H1 (cell line): Measurements from ENCODE around the gene KCNK2. TPM values are rescaled to one million over a fixed set of nuclear protein-coding genes. Genes with fewer than 3 reads are reported as not detected.

ENCODE experiments used
- CTCF ChIA-PET: fragments of 300-600 bp; sonication (Branson Sonifier 250); formaldehyde crosslinking; loops from one replicate; lab custom pipeline; 2021; ENCODE audit not compliant: partially characterized antibody; lab: Charles Lee
- POLR2A ChIA-PET: fragments of 300-600 bp; sonication (Branson Sonifier 250); formaldehyde crosslinking; loops from one replicate; lab custom pipeline; 2021; ENCODE audit warnings: inconsistent platforms; ENCODE audit not compliant: partially characterized antibody; lab: Charles Lee
- DNase-seq, 2 experiments: peaks; one replicate each; pipeline versions ENCODE4 v3.0.0 to v3.0.0-alpha.2; 2010 to 2022; ENCODE audit warnings: low spot score in 2 of 2, low read depth in 1 of 2, mixed read lengths in 1 of 2
- FAIRE-seq: peaks from 2 replicates; lab custom pipeline; 2011; peaks lifted over from hg19 to GRCh38; lab: Jason Lieb, UNC
- H2AFZ ChIP-seq: 2 replicates; pipeline ENCODE4 v1.8.1; 2012; ENCODE audit warnings: low read length, inconsistent platforms
- H2AK5ac ChIP-seq: 2 replicates; pipeline ENCODE4 v1.6.1; 2013; ENCODE audit warnings: low read depth, low read length
- H2BK120ac ChIP-seq: replicated peaks from 2 replicates; pipeline ENCODE3; 2013; ENCODE audit warnings: low read depth, low read length, inconsistent platforms
- H2BK12ac ChIP-seq: 2 replicates; pipeline ENCODE4 v1.6.1; 2013; ENCODE audit warnings: low read depth, low read length
- H2BK15ac ChIP-seq: 2 replicates; pipeline ENCODE4 v1.6.1; 2013; ENCODE audit warnings: low read length
- H2BK20ac ChIP-seq: 2 replicates; pipeline ENCODE4 v1.6.1; 2013; ENCODE audit warnings: low read length
- H2BK5ac ChIP-seq: 2 replicates; pipeline ENCODE4 v1.6.1; 2013; ENCODE audit warnings: low read depth, low read length
- H3K14ac ChIP-seq: 2 replicates; pipeline ENCODE4 v1.6.1; 2013; ENCODE audit warnings: inconsistent platforms; ENCODE audit not compliant: insufficient read length
- H3K18ac ChIP-seq: 2 replicates; pipeline ENCODE4 v1.6.1; 2013; ENCODE audit warnings: low read length; ENCODE audit errors: extremely low read depth
- H3K23ac ChIP-seq: 2 replicates; pipeline ENCODE4 v1.6.1; 2013; ENCODE audit warnings: inconsistent platforms; ENCODE audit not compliant: insufficient read length
- H3K23me2 ChIP-seq: 2 replicates; pipeline ENCODE4 v1.6.1; 2013; ENCODE audit warnings: low read depth, low read length
- H3K27ac ChIP-seq: 2 replicates; pipeline ENCODE4 v1.6.1; 2011; ENCODE audit warnings: low read depth, low read length, inconsistent platforms
- H3K27me3 ChIP-seq, 4 experiments: replicated peaks in 1 of 4; 1 replicate in 1 of 4; 2 replicates in 3 of 4; pipeline versions ENCODE4 v1.6.1 to v1.8.1; 2011 to 2013; ENCODE audit warnings: low read length in 3 of 4, mild to moderate bottlenecking in 3 of 4, inconsistent platforms in 2 of 4, mixed read lengths in 2 of 4, moderate library complexity in 1 of 4; ENCODE audit not compliant: control insufficient read depth in 3 of 4, insufficient read depth in 3 of 4; ENCODE audit errors: extremely low read depth in 1 of 4
- H3K36me3 ChIP-seq, 4 experiments: 2 replicates each; pipeline versions ENCODE4 v1.6.1 to v1.8.1; 2011 to 2013; ENCODE audit warnings: mild to moderate bottlenecking in 4 of 4, low read length in 3 of 4, moderate library complexity in 2 of 4, control low read depth in 1 of 4, inconsistent platforms in 1 of 4; ENCODE audit not compliant: insufficient read depth in 4 of 4, control insufficient read depth in 2 of 4
- H3K4ac ChIP-seq: replicated peaks from 2 replicates; pipeline ENCODE3; 2013; ENCODE audit warnings: low read length, low read depth, mixed read lengths, inconsistent platforms; ENCODE audit not compliant: insufficient read length
- H3K4me1 ChIP-seq, 4 experiments: replicated peaks in 1 of 4; 1 replicate in 1 of 4; 2 replicates in 3 of 4; pipeline versions ENCODE4 v1.6.1 to v1.8.1; 2011 to 2013; ENCODE audit warnings: low read length in 3 of 4, inconsistent platforms in 2 of 4, mixed read lengths in 1 of 4; ENCODE audit not compliant: insufficient read depth in 4 of 4, control insufficient read depth in 3 of 4
- H3K4me2 ChIP-seq, 2 experiments: 2 replicates each; pipeline versions ENCODE4 v1.6.1 to v1.8.1; 2011 to 2013; ENCODE audit warnings: low read depth in 2 of 2, low read length in 2 of 2, control low read depth in 1 of 2, inconsistent platforms in 1 of 2, mild to moderate bottlenecking in 1 of 2; ENCODE audit not compliant: insufficient read depth in 1 of 2
- H3K4me3 ChIP-seq, 4 experiments: fragments of 200-600, 300-600 bp in 1 of 4; sonication (generic), shearing (Covaris generic), sonication (Bioruptor Twin) in 1 of 4; 2 replicates each; pipeline versions ENCODE4 v1.5.1 to v1.8.1; 2011 to 2016; ENCODE audit warnings: low read length in 4 of 4, low read depth in 3 of 4, control low read depth in 2 of 4, inconsistent platforms in 2 of 4, mild to moderate bottlenecking in 2 of 4, mixed read lengths in 1 of 4, moderate library complexity in 1 of 4; ENCODE audit not compliant: insufficient read depth in 2 of 4; ENCODE audit errors: extremely low read depth in 1 of 4
- H3K56ac ChIP-seq: replicated peaks from 2 replicates; pipeline ENCODE3; 2013; ENCODE audit warnings: low read depth, mild to moderate bottlenecking, mixed read lengths, low read length, inconsistent platforms; ENCODE audit not compliant: insufficient read length
- H3K79me1 ChIP-seq: 2 replicates; pipeline ENCODE4 v1.6.1; 2013; ENCODE audit warnings: low read depth, low read length, control low read depth
- H3K79me2 ChIP-seq, 2 experiments: 2 replicates each; pipeline versions ENCODE4 v1.6.1 to v1.8.1; 2012 to 2013; ENCODE audit warnings: low read length in 2 of 2, mild to moderate bottlenecking in 2 of 2, inconsistent platforms in 1 of 2; ENCODE audit not compliant: insufficient read depth in 2 of 2, control insufficient read depth in 1 of 2
- H3K9ac ChIP-seq, 4 experiments: replicated peaks in 1 of 4; 1 replicate in 1 of 4; 2 replicates in 3 of 4; pipeline versions ENCODE4 v1.6.1 to v1.8.1; 2011 to 2013; ENCODE audit warnings: low read depth in 3 of 4, low read length in 3 of 4, control low read depth in 2 of 4, mild to moderate bottlenecking in 2 of 4, moderate library complexity in 2 of 4, inconsistent platforms in 1 of 4; ENCODE audit errors: extremely low read depth in 1 of 4
- H3K9me3 ChIP-seq, 2 experiments: 2 replicates each; pipeline versions ENCODE4 v1.6.1 to v1.8.1; 2012 to 2013; ENCODE audit warnings: mild to moderate bottlenecking in 2 of 2, moderate library complexity in 2 of 2, control low read depth in 1 of 2, inconsistent platforms in 1 of 2, low read depth in 1 of 2, low read length in 1 of 2, mixed read lengths in 1 of 2; ENCODE audit not compliant: insufficient read depth in 2 of 2
- H4K20me1 ChIP-seq, 2 experiments: replicated peaks in 1 of 2; 2 replicates each; pipeline versions ENCODE3 to v1.8.1; 2011 to 2013; ENCODE audit warnings: inconsistent platforms in 2 of 2, low read length in 2 of 2, mild to moderate bottlenecking in 1 of 2; ENCODE audit not compliant: insufficient read depth in 2 of 2, control insufficient read depth in 1 of 2
- H4K5ac ChIP-seq: 2 replicates; pipeline ENCODE4 v1.6.1; 2013; ENCODE audit warnings: low read length, low read depth, mixed read lengths, inconsistent platforms; ENCODE audit not compliant: insufficient read length
- H4K8ac ChIP-seq: 2 replicates; pipeline ENCODE4 v1.8.0; 2013; ENCODE audit warnings: mild to moderate bottlenecking, moderate library complexity, low read length, inconsistent platforms; ENCODE audit not compliant: insufficient read depth; ENCODE audit errors: extremely low read depth
- H4K91ac ChIP-seq: replicated peaks from 2 replicates; pipeline ENCODE3; 2013; ENCODE audit warnings: low read length, mixed read lengths, inconsistent platforms; ENCODE audit not compliant: insufficient read length
- ATF3 ChIP-seq: IDR thresholded peaks from 2 replicates; pipeline ENCODE4 v1.6.1; 2011; ENCODE audit warnings: low read depth, mild to moderate bottlenecking, low read length; ENCODE audit not compliant: insufficient read depth
- HDAC6 ChIP-seq: IDR thresholded peaks from one replicate; pipeline ENCODE4 v1.7.1; 2012; ENCODE audit warnings: low read depth, mild to moderate bottlenecking, inconsistent platforms, low read length, moderate library complexity
- KDM1A ChIP-seq: fragments of 200-600, 300-600 bp; sonication (generic); IDR thresholded peaks from 2 replicates; pipeline ENCODE4 v1.7.1; 2016; ENCODE audit warnings: mild to moderate bottlenecking, low read length, borderline replicate concordance
- NANOG ChIP-seq: IDR thresholded peaks from 2 replicates; pipeline ENCODE4 v1.6.1; 2011; ENCODE audit warnings: low read length, low read depth, mild to moderate bottlenecking, inconsistent platforms; ENCODE audit not compliant: insufficient read depth, poor library complexity, severe bottlenecking
- NRF1 ChIP-seq: IDR thresholded peaks from 2 replicates; pipeline ENCODE4 v1.6.1; 2011; ENCODE audit warnings: mild to moderate bottlenecking, low read depth, low read length, improper control_type of control experiment
- PHF8 ChIP-seq: fragments of 200-600 bp; sonication (generic); conservative IDR thresholded peaks from 2 replicates; pipeline ENCODE4 v1.7.1; 2012; ENCODE audit warnings: low read depth, mild to moderate bottlenecking, inconsistent platforms, low read length, moderate library complexity
- POU5F1 ChIP-seq: IDR thresholded peaks from 2 replicates; pipeline ENCODE4 v1.6.1; 2011; ENCODE audit warnings: low read depth, mild to moderate bottlenecking, low read length, moderate library complexity
- RAD21 ChIP-seq, 2 experiments: IDR thresholded peaks in 1 of 2; conservative IDR thresholded peaks in 1 of 2; 2 replicates each; pipeline ENCODE4 v1.6.1; 2011; ENCODE audit warnings: low read depth in 2 of 2, low read length in 2 of 2, improper control_type of control experiment in 1 of 2, inconsistent platforms in 1 of 2, mild to moderate bottlenecking in 1 of 2, moderate library complexity in 1 of 2
- SP4 ChIP-seq: IDR thresholded peaks from 2 replicates; pipeline ENCODE4 v1.6.1; 2012; ENCODE audit warnings: low read length, inconsistent platforms
- TCF12 ChIP-seq: IDR thresholded peaks from 2 replicates; pipeline ENCODE4 v1.6.1; 2011; ENCODE audit warnings: low read depth, mild to moderate bottlenecking, low read length
- WGBS, 2 experiments: shearing (Covaris generic) in 1 of 2; methylation state at CpG; one replicate each; pipeline versions ENCODE4 v1.1.6 to v1.1.7; 2013 to 2015; ENCODE audit warnings: low lambda C conversion rate in 2 of 2, mixed read lengths in 2 of 2, inconsistent platforms in 1 of 2, low coverage in 1 of 2, missing lambda C conversion rate in 1 of 2; ENCODE audit not compliant: insufficient replicate concordance in 2 of 2, insufficient coverage in 1 of 2, insufficient read length in 1 of 2; ENCODE audit errors: extremely low coverage in 1 of 2, missing lambda C conversion rate in 1 of 2; 5-methylcytosine and 5-hydroxymethylcytosine counted together
- polyA plus RNA-seq, 7 experiments: library from polyadenylated mRNA; depleted of rRNA in 3 of 7; stranded (reverse) in 5 of 7; unstranded in 2 of 7; fragments of >200 nt in 5 of 7; fragments of 200-250 nt in 2 of 7; gene quantifications; 1 replicate in 5 of 7; 2 replicates in 1 of 7; 4 replicates in 1 of 7; pipeline versions ENCODE4 v1.2.1 to v1.2.3, GENCODE V29; 2011 to 2013; ENCODE audit warnings: missing spikeins in 2 of 7, mixed read lengths in 2 of 7
- total RNA-seq: library from RNA; stranded (reverse); fragmentation: NEBNext Ultra II Directional; extraction: Animal tissue kit (Norgen Biotek cat#: 25700); gene quantifications from 2 replicates; pipeline ENCODE4 v1.2.1, GENCODE V29; 2021
- TF ChIP-seq, protein P1 (sequence below): IDR thresholded peaks from 2 replicates; pipeline ENCODE4 v1.6.1; 2012; ENCODE audit warnings: inconsistent platforms

KCNK2 gene
- total and polyA plus RNA-seq, 2 of the 8 experiments (the other 6 are each of a cell fraction or from before 2014, with no cell fraction given): 0.59 to 1.2 TPM

DNA sequence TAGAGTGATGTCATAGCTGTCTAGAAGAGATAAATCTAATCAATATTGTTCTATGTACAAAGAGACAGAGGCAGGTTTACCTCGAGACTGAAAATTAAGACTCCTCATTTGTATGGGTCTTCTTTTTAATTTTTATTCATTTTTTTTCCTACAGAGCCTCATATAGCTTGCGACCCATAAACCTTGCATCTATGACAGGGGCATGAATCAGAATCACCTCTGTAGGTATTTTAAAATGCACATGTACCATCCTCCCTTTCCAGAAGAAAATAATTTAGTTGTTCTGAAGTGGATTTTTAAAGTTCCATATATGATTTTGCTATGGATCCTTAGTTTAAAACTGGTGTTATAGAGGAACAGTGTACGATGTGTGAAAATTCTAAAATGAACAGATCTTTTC is 64.5 kb downstream of the KCNK2 start:
- Histone ChIP-seq H3K4ac (no peak overlapping the region), H3K14ac (no peak overlapping the region), H3K4me1 (0 out of 7 replicates have a peak, but pooled peaks cover 0 to 2% (median 0%) of the 10 kb centered on the region in 4 experiments), H4K20me1 (no peaks in the 10 kb centered on the region), H4K8ac (no peak overlapping the region), H4K5ac (no peak overlapping the region), H2BK5ac (no peak overlapping the region), H3K9me3 (no peaks in the 10 kb centered on the region), H3K18ac (no peak overlapping the region), H3K79me1 (no peaks in the 10 kb centered on the region), H3K36me3 (no peaks in the 10 kb centered on the region), H3K56ac (no peak overlapping the region), H3K27ac (no peak overlapping the region), H2BK15ac (no peak overlapping the region), H3K23ac (no peak overlapping the region), H3K4me2 (no peak overlapping the region), H2AFZ (no peak overlapping the region), H2BK20ac (no peak overlapping the region), H3K9ac (no peak overlapping the region), H2BK12ac (no peak overlapping the region), H3K4me3 (no peak overlapping the region), H2AK5ac (no peak overlapping the region), H4K91ac (no peak overlapping the region), H3K27me3 (no peaks in the 10 kb centered on the region), H3K79me2 (no peaks in the 10 kb centered on the region), H2BK120ac (no peak overlapping the region), H3K23me2 (no peaks in the 10 kb centered on the region)
- WGBS, 2 experiments: 96% methylated on average over 3 of the region's 3 CpGs; no CpG with 5 or more reads in 1 of the 2 experiments
- DNase-seq (no peak), FAIRE-seq (no peak)
- ChIA-PET POLR2A (no interaction called here), CTCF (interaction anchor here (0.6 to 4.4 kb wide), 14 partner anchors 10 to 487 kb away, joined by 3 to 20 read pairs (median 3); no protein-coding TSS in a partner anchor)
- TF ChIP-seq TCF12 (no peak), NRF1 (no peak), HDAC6 (no peak), PHF8 (no peak), POU5F1 (no peak), NANOG (no peak), SP4 (no peak), KDM1A (no peak), ATF3 (no peak), RAD21 (IDR thresholded peaks at IDR 0.05 in 1 of 2, conservative IDR thresholded peaks at IDR 0.05 in 1 of 2; ENCODE audit: low read depth in 2 of 2, low read length in 2 of 2) (no peak)
- TF ChIP-seq, protein P1, sequence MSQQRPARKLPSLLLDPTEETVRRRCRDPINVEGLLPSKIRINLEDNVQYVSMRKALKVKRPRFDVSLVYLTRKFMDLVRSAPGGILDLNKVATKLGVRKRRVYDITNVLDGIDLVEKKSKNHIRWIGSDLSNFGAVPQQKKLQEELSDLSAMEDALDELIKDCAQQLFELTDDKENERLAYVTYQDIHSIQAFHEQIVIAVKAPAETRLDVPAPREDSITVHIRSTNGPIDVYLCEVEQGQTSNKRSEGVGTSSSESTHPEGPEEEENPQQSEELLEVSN: no peak
